HepG2 (cell line): ENCODE measurements around the gene GAS6. TPM values are rescaled to one million over a fixed set of nuclear protein-coding genes. Genes with fewer than 3 reads are reported as not detected.

Experiments used
- ARNT2 ChIP-seq: sonication (generic); formaldehyde crosslinking; IDR thresholded peaks from 2 replicates; pipeline ENCODE4 v1.8.0; 2022; ENCODE audit warnings: mild to moderate bottlenecking, low read depth, missing genetic modification reagents, moderate library complexity
- CEBPB ChIP-seq: IDR thresholded peaks from 2 replicates; pipeline ENCODE4 v1.6.1; 2011; ENCODE audit warnings: low read depth, low read length, improper control_type of control experiment, borderline replicate concordance
- CEBPG ChIP-seq: IDR thresholded peaks from 2 replicates; pipeline ENCODE4 v1.6.1; 2016
- FOSL2 ChIP-seq: sonication (generic); formaldehyde crosslinking; IDR thresholded peaks from 2 replicates; pipeline ENCODE4 v1.4.0; 2020; ENCODE audit warnings: missing genetic modification reagents
- GATAD2A ChIP-seq: IDR thresholded peaks from 2 replicates; pipeline ENCODE4 v1.6.1; 2016
- IKZF5 ChIP-seq: IDR thresholded peaks from 2 replicates; pipeline ENCODE4 v1.6.1; 2018; ENCODE audit warnings: missing genetic modification reagents, mild to moderate bottlenecking, missing compliant biosample characterization
- NFE2L2 ChIP-seq: fragments of 150-350 bp; IDR thresholded peaks from 2 replicates; pipeline ENCODE4 v1.6.1; 2014; ENCODE audit warnings: low read length
- NR2F6 ChIP-seq, 2 experiments: IDR thresholded peaks; 2 replicates each; pipeline ENCODE4 v1.6.1; 2016; ENCODE audit warnings: antibody characterized with exemption in 1 of 2, mild to moderate bottlenecking in 1 of 2
- NR3C1 ChIP-seq: sonication (generic); formaldehyde crosslinking; IDR thresholded peaks from 2 replicates; pipeline ENCODE4 v1.4.0; 2020; ENCODE audit warnings: missing genetic modification reagents
- TFDP2 ChIP-seq: sonication (generic); formaldehyde crosslinking; IDR thresholded peaks from 2 replicates; pipeline ENCODE4 v1.4.0; 2020; ENCODE audit warnings: missing genetic modification reagents
- THRA ChIP-seq: sonication (generic); formaldehyde crosslinking; IDR thresholded peaks from 2 replicates; pipeline ENCODE4 v1.4.0; 2020; ENCODE audit warnings: missing genetic modification reagents, borderline replicate concordance
- ZBTB25 ChIP-seq: IDR thresholded peaks from 2 replicates; pipeline ENCODE4 v1.6.1; 2018; ENCODE audit warnings: missing genetic modification reagents
- ZBTB4 ChIP-seq: sonication (generic); formaldehyde crosslinking; IDR thresholded peaks from 2 replicates; pipeline ENCODE4 v1.4.0; 2020; ENCODE audit warnings: missing genetic modification reagents, mild to moderate bottlenecking, borderline replicate concordance
- ZNF274 ChIP-seq: sonication (generic); formaldehyde crosslinking; IDR thresholded peaks from 2 replicates; pipeline ENCODE4 v1.5.1; 2020; ENCODE audit warnings: mild to moderate bottlenecking, missing genetic modification reagents
- ZNF687 ChIP-seq: sonication (generic); formaldehyde crosslinking; IDR thresholded peaks from 2 replicates; pipeline ENCODE4 v1.5.1; 2020; ENCODE audit warnings: mild to moderate bottlenecking, missing genetic modification reagents, moderate library complexity
- ZNF746 ChIP-seq: sonication (generic); formaldehyde crosslinking; IDR thresholded peaks from 2 replicates; pipeline ENCODE4 v1.8.0; 2022; ENCODE audit warnings: mild to moderate bottlenecking, missing genetic modification reagents
- ZNF766 ChIP-seq: sonication (generic); formaldehyde crosslinking; IDR thresholded peaks from 2 replicates; pipeline ENCODE4 v1.5.0; 2020; ENCODE audit warnings: missing genetic modification reagents, borderline replicate concordance
- polyA plus RNA-seq, 8 experiments: library from polyadenylated mRNA; depleted of rRNA in 3 of 8; stranded (reverse) in 7 of 8; unstranded in 1 of 8; fragments of >200 nt; fragmentation: Illumina TruSeq in 4 of 8; extraction: Trizol in 4 of 8; gene quantifications; 2 replicates each; pipeline versions ENCODE4 v1.2.1 to v1.2.3, GENCODE V29; 2011 to 2016; ENCODE audit warnings: low read depth in 4 of 8, missing spikeins in 1 of 8, mixed read lengths in 1 of 8; ENCODE audit not compliant: insufficient read depth in 1 of 8
- total RNA-seq, 5 experiments: library from RNA; depleted of rRNA; stranded (reverse); fragments of >200 nt; fragmentation: Illumina TruSeq; extraction: Trizol; gene quantifications; 2 replicates each; pipeline ENCODE4 v1.2.3, GENCODE V29; 2016; ENCODE audit warnings: low read depth in 1 of 5

GAS6 gene
- total and polyA plus RNA-seq, 2 of the 13 experiments (the other 11 are each of a cell fraction or from before 2014, with no cell fraction given): 0.09 to 0.24 TPM

GRCh38 chr13:113837560-113838355 is 26.1 kb downstream of the GAS6 start (continued):
- no peak for TF ChIP-seq IKZF5 (CRISPR knock-in tag)
- no peak for TF ChIP-seq ZNF274
- TF ChIP-seq NR3C1 (CRISPR knock-in tag): no peak
- no peak for TF ChIP-seq ZNF746 (CRISPR knock-in tag)
- TF ChIP-seq GATAD2A (CRISPR knock-in tag): no peak
- no peak for TF ChIP-seq ZNF766
- no peak for TF ChIP-seq ARNT2 (CRISPR knock-in tag)
- no peak for TF ChIP-seq THRA (CRISPR knock-in tag)
- TF ChIP-seq ZBTB4 (CRISPR knock-in tag): 0 out of 2 replicates have a peak, but pooled peaks have one; percentile 44
- TF ChIP-seq TFDP2 (CRISPR knock-in tag): no peak
- TF ChIP-seq ZNF687 (CRISPR knock-in tag): peak; percentile 72
- TF ChIP-seq CEBPG (CRISPR knock-in tag): no peak
- no peak for TF ChIP-seq ZBTB25 (CRISPR knock-in tag)
- no peak for TF ChIP-seq NFE2L2
- peak; percentile 90 for TF ChIP-seq FOSL2
- TF ChIP-seq CEBPB: no peak
- TF ChIP-seq NR2F6 (IDR thresholded peaks at IDR 0.05): no peak
- TF ChIP-seq NR2F6 (CRISPR knock-in tag; IDR thresholded peaks at IDR 0.05): no peak
